ENCODE measurements around the gene CDK14.

CDK14 gene

DNA sequence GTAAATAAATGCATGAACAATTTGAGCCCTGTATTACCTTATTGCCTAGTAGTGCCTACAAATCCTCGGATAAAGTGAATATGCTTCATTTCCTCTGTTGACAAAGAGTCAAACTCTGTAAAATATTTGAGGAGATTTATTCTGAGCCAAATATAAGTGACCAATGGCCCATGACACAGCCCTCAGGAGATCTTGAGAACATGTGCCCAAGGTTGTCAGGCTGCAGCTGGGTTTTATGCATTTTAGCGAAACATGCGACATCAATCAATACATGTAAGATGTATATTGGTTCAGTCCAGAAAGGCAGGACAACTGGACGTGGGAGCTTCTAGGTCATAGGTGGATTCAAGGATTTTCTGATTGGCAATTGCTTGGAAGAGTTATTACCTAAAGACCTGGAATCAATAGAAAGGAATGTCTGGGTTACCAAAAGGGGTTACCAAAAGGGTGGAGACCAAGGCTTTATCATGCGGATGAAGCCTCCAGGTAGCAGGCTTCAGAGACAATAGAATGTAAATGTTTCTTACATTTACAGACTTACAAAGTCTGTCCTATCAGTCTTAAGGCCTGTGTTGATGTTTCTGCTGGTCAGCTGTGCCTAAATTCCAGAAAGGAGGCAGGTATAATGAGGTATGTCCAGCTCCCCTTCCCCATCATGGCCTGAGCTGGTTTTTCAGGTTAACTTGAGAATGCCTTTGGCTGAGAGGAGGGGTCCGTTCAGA is 448.0 kb downstream of the CDK14 start:
- DNase-seq (ENCODE audit: low read depth in 2 of 2, low spot score in 1 of 2), result no peak

DNA sequence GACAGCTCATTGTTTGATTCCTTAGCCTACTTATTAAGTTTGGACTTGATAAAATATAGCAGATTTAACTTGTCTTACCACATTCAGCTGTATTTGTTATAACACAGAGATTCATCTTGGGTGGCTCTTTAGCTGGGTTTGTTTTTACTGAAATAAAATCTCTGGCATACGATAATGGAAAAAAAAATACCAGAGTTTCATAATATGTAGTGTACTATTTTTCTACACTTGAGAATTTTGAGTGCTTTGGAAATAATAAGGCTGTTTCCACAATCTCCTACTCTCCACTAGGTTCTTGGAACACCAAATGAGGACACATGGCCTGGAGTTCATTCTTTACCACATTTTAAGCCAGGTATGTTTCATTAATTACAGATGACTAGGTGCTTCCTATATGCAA is 449.5 kb downstream of the CDK14 start:
- no peak for DNase-seq (ENCODE audit: low read depth in 2 of 2, low spot score in 1 of 2)

DNA sequence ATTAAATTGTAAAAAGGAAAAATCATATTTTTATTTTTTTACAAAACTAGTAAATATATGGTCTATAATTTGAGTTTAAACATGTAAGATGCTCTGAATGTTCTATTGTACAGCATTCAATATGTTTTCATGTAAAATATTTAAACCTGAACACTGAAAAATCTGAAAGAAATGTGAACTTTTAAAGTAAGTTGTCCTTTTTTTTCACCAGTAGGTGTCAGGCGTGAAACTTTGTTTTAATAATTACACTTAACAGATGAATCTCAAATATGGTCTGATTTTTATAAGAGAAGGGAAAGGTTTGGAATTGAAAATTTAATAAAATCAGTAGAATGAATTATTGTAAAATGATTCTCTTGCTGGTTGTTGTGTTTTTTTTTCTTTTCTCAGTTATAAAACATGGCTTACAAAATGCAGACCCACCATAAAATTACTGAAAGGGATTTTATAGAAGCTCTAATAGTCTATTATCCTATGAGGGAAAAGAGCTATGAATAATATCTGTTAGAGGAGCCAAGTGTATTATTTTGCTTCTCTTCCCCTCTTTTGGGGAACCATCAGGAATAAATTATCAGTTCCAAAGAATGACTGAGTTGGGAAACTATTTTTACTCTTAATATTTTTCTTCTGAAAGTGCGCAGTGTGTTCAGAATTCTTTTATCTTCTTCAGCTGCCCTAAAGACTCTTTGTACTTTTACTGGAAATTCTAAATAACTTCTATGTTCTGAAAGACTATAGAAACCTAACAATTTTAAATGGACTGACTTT is 450.4 kb downstream of the CDK14 start:
- DNase-seq (ENCODE audit: low read depth in 2 of 2, low spot score in 1 of 2), result no peak

DNA sequence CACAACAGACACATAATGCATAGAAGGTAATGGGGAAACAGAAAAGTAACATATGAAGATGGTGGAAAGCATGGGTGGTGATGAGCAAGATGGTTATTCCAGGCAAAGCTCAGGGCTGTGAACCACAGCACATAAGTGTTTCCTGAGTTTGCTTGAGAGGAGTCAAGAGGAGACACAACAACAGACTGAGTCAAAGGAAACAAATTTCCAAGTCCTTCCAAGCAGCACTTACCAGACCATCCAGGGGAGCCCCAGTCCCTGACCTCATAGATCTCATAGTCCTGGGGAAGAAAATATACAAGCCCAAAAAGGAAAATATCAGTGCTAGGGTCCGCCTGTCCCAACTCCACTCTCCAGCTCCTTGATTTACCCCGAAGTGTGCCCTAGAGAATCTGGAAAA is 451.5 kb downstream of the CDK14 start:
- DNase-seq (ENCODE audit: low read depth in 2 of 2, low spot score in 1 of 2), result no peak

DNA sequence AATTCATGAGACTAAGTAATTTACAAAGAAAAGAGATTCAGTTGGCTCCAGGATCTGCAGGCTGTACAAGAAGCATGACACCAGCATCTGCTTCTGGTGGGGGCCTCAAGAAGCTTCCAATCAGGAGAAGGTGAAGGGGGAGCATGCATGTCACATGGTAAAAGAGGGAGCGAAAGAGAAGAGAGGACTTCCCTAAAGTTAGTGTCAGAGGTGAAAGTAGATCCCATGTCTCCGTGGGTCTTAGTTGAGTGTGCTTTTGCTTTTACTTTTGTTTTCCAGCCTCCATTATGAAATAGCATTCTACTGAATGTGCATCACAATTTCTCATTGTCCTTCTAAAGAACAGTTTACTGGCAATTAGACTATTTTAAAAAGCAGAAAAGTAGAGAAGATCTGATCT is 454.6 kb downstream of the CDK14 start:
- no peak for DNase-seq (ENCODE audit: low read depth in 2 of 2, low spot score in 1 of 2)

DNA sequence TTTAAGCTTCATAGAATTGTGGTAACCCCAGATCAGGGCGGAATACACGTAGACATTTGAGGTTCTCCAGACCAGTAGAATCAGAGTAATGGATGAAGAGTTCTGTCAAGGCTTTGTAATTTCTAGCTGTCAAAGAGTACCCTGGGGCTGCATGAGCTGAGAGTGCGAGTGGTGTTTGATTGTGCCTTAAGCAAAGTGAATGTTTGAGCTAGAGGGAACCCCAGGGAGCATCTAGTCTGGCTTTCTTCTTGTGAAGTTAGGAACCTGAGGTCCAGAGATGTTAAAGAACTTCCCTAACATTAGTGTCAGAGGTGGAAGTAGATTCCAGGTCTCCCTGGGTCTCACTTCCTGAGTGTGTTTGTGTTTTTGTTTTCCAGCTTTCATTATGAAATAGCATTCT is 455.8 kb downstream of the CDK14 start:
- DNase-seq (ENCODE audit: low read depth in 2 of 2, low spot score in 1 of 2), result no peak

DNA sequence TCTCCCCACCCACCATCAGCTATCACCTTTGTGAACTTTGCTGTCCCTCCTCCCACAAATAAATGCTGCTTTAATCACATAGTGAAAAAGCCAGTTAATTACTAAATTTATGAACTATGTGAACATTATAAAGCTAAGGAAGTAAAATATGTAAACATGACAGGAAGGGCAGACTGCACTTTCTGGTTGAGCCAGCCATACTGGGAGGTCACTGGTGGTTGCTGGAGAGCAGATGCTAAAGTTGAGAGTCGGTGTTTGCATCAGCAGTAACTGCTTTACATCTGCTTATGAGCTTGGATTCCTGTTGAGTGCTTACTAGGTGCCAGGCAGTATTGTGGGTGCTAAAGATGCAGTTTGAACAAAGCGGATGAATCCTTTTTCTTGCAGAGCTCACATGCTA is 458.3 kb downstream of the CDK14 start:
- DNase-seq (ENCODE audit: low read depth in 2 of 2, low spot score in 1 of 2), result no peak

DNA sequence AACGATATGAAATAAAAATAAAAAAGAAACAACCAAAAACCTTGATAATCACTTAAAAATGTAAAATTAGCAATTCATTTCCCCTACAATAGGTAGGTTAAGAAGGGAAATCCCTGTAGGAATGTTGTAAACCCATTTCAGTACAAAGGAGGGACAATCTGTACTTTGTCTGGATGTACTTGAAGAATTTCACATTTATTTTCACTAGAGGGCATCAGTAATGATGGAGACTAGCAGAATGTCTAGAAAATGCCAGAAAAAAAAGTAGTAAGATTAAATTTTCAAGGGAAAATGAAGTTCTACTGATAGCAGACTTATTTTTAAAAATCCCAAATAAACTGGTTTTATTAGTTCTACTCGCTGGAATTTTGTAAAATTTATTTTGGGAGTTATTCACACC is 459.1 kb downstream of the CDK14 start:
- no peak for DNase-seq (ENCODE audit: low read depth in 2 of 2, low spot score in 1 of 2)

DNA sequence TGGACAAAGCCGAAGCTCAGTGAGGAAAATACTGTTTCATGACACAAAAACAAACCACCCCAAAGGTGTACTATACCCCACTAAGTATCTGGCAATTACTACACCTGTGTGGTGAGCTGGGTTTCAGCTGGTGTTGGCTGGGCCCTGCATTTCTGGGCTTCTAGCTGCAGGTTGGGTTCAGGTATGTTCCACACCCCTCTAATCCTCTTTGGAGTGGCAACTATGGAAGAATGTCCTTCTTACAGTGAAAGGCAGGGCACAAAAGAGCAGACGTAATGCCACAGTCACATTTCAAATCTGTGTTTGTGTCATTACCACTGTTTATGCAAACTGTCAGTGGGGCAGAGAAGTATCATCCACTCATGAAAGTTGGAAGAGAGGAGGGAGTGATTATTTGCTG is 466.6 kb downstream of the CDK14 start:
- no peak for DNase-seq (ENCODE audit: low read depth in 2 of 2, low spot score in 1 of 2)

DNA sequence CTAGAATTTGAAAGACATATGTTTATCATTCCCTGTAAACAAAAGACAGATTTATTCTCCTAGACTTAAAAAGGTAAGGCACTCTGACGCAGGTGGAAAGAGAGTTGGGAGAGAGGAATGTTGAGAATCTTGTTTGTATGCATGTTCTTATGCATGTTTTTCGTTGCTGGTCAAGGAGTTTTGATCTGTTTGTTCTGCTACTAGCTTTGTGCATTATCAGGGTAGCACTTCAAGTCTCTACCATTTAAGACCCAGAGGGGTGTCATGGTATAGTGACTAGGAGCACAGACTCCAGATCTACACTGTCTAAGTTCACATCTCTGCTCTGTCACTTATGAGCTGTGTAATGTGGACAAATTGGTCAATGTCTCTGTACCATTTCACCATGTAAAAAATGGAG is 467.9 kb downstream of the CDK14 start:
- DNase-seq (ENCODE audit: low read depth in 2 of 2, low spot score in 1 of 2), result no peak

DNA sequence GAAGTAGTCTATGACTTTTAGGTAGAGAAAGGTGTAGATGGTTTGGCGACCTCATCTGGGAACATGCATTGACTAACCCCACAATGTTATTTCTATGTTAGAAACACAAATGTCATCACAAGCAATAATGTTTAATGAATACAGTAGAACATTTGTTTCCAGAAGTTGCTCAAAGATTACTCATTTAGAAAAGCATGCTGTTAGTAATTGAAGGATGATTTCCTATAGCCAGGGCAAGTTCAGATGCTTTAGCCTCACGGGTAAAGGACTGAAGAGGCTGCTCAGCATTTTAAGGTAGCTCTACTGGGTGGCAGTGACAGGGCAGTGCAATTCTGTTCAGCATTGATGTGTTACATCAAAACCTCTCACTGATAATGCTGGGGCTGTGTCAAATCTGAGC is 468.8 kb downstream of the CDK14 start:
- DNase-seq (ENCODE audit: low read depth in 2 of 2, low spot score in 1 of 2), result no peak

DNA sequence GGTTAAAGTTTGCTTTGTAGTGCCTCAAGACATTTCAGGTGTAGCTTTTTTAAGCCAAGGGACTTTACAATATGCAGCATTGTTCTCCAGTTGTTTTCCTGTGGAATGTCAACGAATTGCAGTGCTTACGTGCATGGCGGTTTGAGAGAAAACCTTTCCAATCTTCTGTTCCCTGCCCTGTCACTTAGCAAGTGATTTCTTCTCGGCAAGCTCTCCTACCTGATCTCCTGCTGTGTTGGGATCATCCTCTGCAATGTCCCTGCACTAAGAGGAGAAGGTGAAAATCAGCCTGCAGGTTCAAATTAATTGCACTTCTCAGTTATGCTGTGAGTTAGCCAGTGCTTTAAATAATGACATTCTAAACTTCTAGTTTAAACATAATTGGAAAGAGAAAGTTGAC is 470.5 kb downstream of the CDK14 start:
- DNase-seq (ENCODE audit: low read depth in 2 of 2, low spot score in 1 of 2), result no peak

DNA sequence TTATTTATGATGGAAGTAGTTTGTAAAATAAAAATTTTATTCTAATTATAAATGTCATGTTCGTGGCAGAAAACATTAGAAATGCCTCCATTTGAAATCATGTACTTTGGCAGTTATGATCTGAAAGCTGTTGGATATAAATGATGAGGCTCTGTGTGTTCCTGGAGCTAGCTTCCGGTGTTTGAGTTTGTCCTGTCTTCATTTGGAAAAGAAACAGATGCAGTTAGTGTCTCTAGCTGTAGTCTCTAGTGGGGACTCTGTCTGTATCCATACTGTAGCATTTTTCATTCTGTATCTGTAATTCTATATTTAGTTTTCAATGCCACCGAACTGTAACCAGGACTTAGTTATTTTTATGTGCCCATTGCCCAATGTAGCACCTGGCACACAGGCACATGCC is 471.1 kb downstream of the CDK14 start:
- no peak for DNase-seq (ENCODE audit: low read depth in 2 of 2, low spot score in 1 of 2)

DNA sequence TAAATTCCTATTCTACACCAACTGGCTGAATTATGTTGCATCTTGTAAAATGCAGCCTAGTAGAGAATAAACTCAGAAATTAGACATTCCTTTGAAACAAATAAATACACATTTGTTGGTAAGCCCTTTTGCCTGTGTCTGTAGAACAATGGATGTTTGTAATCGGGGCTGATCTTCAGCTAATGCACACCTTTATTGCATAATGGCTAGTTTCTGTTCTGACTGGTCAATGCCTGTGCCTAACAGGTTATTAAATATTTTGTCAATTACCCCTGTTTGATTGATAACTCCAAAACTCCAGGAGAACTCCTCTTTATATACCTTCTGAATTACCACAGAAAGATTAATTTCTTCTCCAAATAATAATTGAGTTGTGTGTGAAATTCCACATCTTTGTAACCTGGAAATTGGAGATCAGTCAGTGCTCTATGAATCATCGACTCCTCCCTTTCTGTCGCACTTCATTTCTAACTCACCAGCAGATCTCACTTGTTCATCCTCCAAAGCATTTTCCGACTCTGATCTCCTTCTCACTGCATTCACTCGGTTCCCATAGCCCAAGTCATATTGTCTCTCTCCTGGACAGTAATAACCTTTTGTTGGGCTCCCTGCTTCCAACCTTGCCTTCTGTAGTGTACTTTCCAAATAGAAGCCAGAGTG is 472.1 kb downstream of the CDK14 start:
- no peak for DNase-seq (ENCODE audit: low read depth in 2 of 2, low spot score in 1 of 2)

DNA sequence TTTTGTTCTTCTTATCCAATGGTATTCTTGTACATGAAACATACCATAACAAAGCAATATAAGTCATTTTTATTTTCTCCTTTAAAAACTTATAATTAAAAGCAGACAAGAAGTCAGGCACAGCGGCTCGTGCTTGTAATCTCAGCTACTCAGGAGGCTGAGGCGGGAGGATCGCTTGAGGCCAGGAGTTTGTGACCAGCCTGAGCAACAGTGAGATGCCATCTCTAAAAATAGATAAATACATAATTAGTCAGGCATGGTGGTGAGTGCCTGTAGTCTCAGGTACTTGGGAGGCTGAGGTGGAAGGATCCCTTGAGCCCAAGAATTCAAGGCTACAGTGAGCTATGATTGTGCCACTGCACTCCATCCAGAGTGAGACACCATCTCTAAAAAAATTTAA is 473.0 kb downstream of the CDK14 start:
- DNase-seq (ENCODE audit: low read depth in 2 of 2, low spot score in 1 of 2), result no peak

DNA sequence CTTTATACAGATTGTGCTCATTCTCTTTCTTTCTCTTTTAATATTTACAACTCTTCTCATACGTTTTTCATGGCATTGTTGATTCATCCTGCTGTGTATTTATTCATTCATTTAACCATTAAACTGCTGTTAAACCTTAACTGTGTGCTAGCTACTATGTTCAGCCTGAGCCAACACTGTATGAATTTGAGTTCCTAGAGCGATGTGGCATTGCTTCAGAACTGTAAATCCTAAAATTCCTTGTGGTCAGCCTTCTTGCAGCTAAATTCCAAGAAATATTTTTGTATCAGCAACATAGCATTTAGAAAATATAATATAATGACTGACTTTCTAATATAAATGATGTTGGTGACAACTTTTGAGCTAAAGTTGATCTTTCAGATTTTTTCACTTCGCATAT is 483.4 kb downstream of the CDK14 start:
- DNase-seq (ENCODE audit: low read depth in 2 of 2, low spot score in 1 of 2), result no peak

DNA sequence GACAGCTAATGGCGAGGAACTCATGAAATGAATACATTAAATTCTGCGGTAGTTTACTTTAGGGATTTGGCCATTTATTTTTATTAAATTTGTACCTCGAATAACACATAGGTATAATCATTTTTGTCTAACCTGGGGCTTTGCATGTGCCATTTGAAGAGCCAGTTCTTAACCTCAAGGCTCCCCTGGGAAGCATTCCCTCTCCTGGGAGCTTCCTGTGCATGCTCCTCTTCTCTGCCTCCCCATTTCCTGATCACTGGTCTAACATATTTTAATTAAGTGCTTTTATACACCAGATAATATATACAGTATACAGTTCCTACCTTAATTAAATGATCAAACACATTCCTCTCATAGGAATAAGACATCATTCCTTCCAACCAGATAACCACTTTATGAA is 484.2 kb downstream of the CDK14 start:
- DNase-seq (ENCODE audit: low read depth in 2 of 2, low spot score in 1 of 2), result no peak

DNA sequence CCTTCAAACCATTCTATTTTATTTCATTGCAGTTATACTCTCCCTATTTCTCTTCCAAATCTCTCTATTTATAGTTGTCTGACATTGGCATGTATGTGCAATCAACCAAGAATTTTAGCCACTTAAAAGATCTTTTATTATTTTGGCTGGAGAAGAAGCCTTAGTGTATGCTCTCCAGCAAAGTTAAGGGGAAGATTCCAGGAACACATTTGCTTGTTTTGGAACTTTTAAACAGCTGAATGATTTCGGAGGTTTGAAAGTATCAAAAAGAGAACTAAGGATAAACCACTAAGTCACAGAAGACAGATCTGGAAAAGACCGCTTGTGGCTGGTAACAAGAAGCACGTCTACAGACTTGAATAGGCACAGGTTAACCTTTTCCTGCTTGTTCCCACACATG is 485.9 kb downstream of the CDK14 start:
- DNase-seq (ENCODE audit: low read depth in 2 of 2, low spot score in 1 of 2), result no peak

DNA sequence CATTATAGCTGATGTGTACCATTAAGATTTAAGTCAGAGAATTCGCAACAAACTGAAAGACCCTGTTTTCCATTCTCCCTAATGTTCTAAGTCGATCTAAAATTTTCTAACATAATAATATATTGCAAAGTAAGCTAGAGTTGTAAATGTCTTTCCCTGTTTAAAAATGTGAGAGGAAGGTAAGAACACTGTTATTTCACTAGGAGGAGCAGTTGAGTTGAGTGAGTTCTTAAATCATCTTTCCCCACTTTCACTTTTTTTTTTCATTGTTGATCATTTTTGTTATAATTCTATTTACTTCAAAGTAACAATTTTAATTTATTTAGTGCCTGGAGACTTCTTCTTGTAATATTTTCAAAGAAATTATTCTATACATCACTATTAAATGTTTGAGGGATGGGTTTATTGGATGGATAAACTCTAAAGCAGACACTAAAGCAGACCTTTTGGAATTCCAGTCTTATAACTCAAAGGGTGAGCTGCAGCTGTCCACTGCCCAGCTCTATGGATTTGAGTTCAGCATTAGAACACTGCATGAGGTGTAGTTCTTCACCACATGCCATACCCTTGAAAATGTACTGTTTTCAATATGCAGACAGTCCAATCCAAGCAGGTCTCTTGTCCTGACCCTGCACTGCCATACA is 486.9 kb downstream of the CDK14 start:
- no peak for DNase-seq (ENCODE audit: low read depth in 2 of 2, low spot score in 1 of 2)

DNA sequence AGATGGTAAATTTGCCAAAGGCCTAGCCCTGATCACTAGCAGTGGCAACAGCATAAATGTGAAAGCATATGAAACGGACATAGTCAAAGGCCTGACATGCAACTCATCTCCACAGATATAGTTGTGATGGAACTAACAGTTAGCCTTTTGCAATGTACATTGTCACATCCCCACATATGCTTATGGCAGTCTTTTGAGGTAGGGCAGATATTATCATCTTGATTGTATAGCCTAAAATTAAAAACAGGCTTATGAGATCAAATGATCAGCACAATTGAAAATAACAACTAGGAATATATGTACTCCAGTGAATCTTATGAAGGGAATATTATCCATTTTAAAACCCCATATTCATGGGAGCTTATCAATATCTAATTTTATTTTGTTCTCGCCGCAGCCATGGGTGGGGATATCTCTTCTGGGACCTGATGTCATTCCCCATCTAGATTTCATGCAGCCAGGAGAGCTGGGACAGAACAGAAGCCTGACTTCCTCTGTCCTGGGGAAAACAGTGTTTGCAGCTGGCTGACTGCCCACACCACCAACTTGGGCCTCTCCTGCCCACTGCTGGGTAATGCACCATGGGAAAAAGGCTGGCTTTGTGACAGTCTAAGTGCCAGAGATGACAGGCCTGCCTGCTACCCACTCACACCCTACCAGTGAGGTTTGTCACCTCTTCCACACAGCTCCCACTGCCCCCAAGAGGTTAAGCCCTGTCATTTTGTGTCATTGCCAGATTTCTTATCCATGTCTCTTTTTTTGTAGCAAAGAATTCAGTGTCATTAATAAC is 487.9 kb downstream of the CDK14 start:
- DNase-seq (ENCODE audit: low read depth in 2 of 2, low spot score in 1 of 2), result no peak

DNA sequence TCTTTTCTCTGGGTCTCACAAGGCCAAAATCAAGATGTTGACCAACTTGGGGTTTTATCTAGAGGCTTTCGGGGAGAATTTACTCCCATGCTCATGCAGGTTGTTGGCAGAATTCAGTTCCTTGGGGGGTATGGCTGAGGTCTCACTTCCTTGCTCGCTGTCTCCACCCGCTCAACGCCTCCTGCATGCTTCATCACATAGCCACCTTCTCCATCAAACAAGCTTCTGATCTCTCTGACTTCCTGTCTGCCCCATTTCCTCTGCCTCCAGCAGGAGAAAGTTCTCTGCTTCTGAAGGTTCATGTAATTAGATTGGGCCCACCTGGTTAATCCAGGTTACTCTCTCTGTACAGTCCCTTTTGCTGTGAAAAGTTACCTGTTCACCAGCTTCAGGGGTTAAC is 489.1 kb downstream of the CDK14 start:
- DNase-seq (ENCODE audit: low read depth in 2 of 2, low spot score in 1 of 2), result no peak
